ENCODE results near the gene GRIN2A. TPM values are rescaled to one million over a fixed set of nuclear protein-coding genes. Genes with fewer than 3 reads are reported as not detected.
A peak's percentile ranks its signal among the peaks of the same experiment; 100 is the strongest.

The GRIN2A gene
- total and polyA plus RNA-seq, 4 donors = 0.13 to 3.3 (median 1.1) TPM

- WGBS, 2 donors = 88 to 96% methylated on average over 4 of the region's 4 CpGs
- ATAC-seq (ENCODE audit: low FRiP score) = no peak
- intact Hi-C loops (cut with DNase I) = no loop called here
- DNase-seq = no peak
- Histone ChIP-seq H3K4me1 (ENCODE audit: control insufficient read depth in 1 of 2, insufficient read depth in 2 of 2, low read length in 2 of 2) (peaks cover 0 to 7% of the 10 kb centered on the region in 2 donors), H3K9me3 (ENCODE audit: control insufficient read depth, low read length) (no peaks in the 10 kb centered on the region), H3K27ac (ENCODE audit: low read depth in 1 of 2, low read length in 2 of 2) (no peak overlapping the region), H3K36me3 (ENCODE audit: control insufficient read depth in 1 of 2, insufficient read depth in 2 of 2, low read length in 1 of 2) (no peaks in the 10 kb centered on the region), H3K27me3 (ENCODE audit: control insufficient read depth in 1 of 2, insufficient read depth in 2 of 2, low read length in 1 of 2) (no peaks in the 10 kb centered on the region), H3K4me3 (ENCODE audit: low read length in 2 of 2) (no peak overlapping the region)
Observed at GRCh38 chr16:10156099-10156498, 26.1 kb downstream of the GRIN2A start.

GRCh38 chr16:10154389-10154788 lies 27.8 kb downstream of the GRIN2A start:
- H3K27me3 ChIP-seq (ENCODE audit: control insufficient read depth in 1 of 2, insufficient read depth in 2 of 2, low read length in 1 of 2) = no peaks in the 10 kb centered on the region
- no peaks in the 10 kb centered on the region for H3K36me3 ChIP-seq (ENCODE audit: control insufficient read depth in 1 of 2, insufficient read depth in 2 of 2, low read length in 1 of 2)
- WGBS, 2 donors = 38 to 43% methylated on average over 2 of the region's 2 CpGs
- intact Hi-C loops (cut with DNase I) = no loop called here
- H3K9me3 ChIP-seq (ENCODE audit: control insufficient read depth, low read length) = no peaks in the 10 kb centered on the region
- H3K4me1 ChIP-seq (ENCODE audit: control insufficient read depth in 1 of 2, insufficient read depth in 2 of 2, low read length in 2 of 2) = peaks cover 5 to 7% of the 10 kb centered on the region in 2 donors
- DNase-seq (no peak), ATAC-seq (ENCODE audit: low FRiP score) (no peak)
- no peak overlapping the region for H3K27ac ChIP-seq (ENCODE audit: low read depth in 1 of 2, low read length in 2 of 2)
- no peak overlapping the region for H3K4me3 ChIP-seq (ENCODE audit: low read length in 2 of 2)

GRCh38 chr16:10153985-10154384 lies 28.2 kb downstream of the GRIN2A start:
- DNase-seq = no peak
- Histone ChIP-seq H3K36me3 (ENCODE audit: control insufficient read depth in 1 of 2, insufficient read depth in 2 of 2, low read length in 1 of 2) (no peaks in the 10 kb centered on the region), H3K4me1 (ENCODE audit: control insufficient read depth in 1 of 2, insufficient read depth in 2 of 2, low read length in 2 of 2) (peaks cover 5 to 7% of the 10 kb centered on the region in 2 donors), H3K4me3 (ENCODE audit: low read length in 2 of 2) (no peak overlapping the region), H3K27me3 (ENCODE audit: control insufficient read depth in 1 of 2, insufficient read depth in 2 of 2, low read length in 1 of 2) (no peaks in the 10 kb centered on the region), H3K9me3 (ENCODE audit: control insufficient read depth, low read length) (no peaks in the 10 kb centered on the region), H3K27ac (ENCODE audit: low read depth in 1 of 2, low read length in 2 of 2) (peak overlapping the region in 1 of 2 donors; percentile 2)
- WGBS, 2 donors = 84 to 88% methylated on average over 8 of the region's 8 CpGs
- intact Hi-C loops (cut with DNase I) = no loop called here
- ATAC-seq (ENCODE audit: low FRiP score) = no peak

GRCh38 chr16:10151718-10152117 lies 30.5 kb downstream of the GRIN2A start:
- 89 to 91% methylated on average over 6 of the region's 6 CpGs for WGBS, 2 donors
- Histone ChIP-seq H3K9me3 (ENCODE audit: control insufficient read depth, low read length) (no peaks in the 10 kb centered on the region), H3K27me3 (ENCODE audit: control insufficient read depth in 1 of 2, insufficient read depth in 2 of 2, low read length in 1 of 2) (no peaks in the 10 kb centered on the region), H3K27ac (ENCODE audit: low read depth in 1 of 2, low read length in 2 of 2) (no peak overlapping the region), H3K4me1 (ENCODE audit: control insufficient read depth in 1 of 2, insufficient read depth in 2 of 2, low read length in 2 of 2) (peaks cover 5 to 7% of the 10 kb centered on the region in 2 donors), H3K4me3 (ENCODE audit: low read length in 2 of 2) (no peak overlapping the region), H3K36me3 (ENCODE audit: control insufficient read depth in 1 of 2, insufficient read depth in 2 of 2, low read length in 1 of 2) (no peaks in the 10 kb centered on the region)
- intact Hi-C loops (cut with DNase I) = no loop called here
- DNase-seq = no peak
- ATAC-seq (ENCODE audit: low FRiP score) = no peak

- Histone ChIP-seq H3K4me1 (ENCODE audit: control insufficient read depth in 1 of 2, insufficient read depth in 2 of 2, low read length in 2 of 2) (peaks cover 5 to 7% of the 10 kb centered on the region in 2 donors), H3K36me3 (ENCODE audit: control insufficient read depth in 1 of 2, insufficient read depth in 2 of 2, low read length in 1 of 2) (no peaks in the 10 kb centered on the region), H3K27me3 (ENCODE audit: control insufficient read depth in 1 of 2, insufficient read depth in 2 of 2, low read length in 1 of 2) (no peaks in the 10 kb centered on the region), H3K4me3 (ENCODE audit: low read length in 2 of 2) (no peak overlapping the region), H3K27ac (ENCODE audit: low read depth in 1 of 2, low read length in 2 of 2) (no peak overlapping the region), H3K9me3 (ENCODE audit: control insufficient read depth, low read length) (no peaks in the 10 kb centered on the region)
- DNase-seq = no peak
- 76 to 77% methylated on average over 4 of the region's 4 CpGs for WGBS, 2 donors
- ATAC-seq (ENCODE audit: low FRiP score) = no peak
- intact Hi-C loops (cut with DNase I) = no loop called here
Observed at GRCh38 chr16:10150906-10151305, 31.3 kb downstream of the GRIN2A start.

DNA sequence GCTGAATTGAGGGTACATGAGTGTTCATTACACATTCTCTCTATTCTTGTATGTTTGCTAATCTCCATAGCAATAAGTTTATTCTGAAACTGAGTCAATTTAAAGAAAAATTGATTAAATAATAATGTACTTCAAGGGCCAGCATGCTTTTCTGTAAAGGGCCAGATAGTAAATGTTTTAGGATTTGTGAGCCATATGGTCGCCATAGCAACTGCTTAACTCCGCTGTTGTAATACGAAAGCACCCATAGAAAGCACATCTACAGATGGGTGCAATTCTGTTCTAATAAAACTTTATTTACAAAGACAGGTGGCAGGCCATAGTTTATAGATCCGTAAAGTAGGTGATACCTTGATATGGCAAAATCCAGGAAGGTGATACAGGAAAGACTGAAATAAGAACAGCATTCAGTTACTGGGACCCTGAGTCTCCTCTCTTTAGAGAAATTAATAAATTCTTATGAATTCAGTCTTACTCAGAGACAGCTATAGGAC lies 36.6 kb downstream of the GRIN2A start:
- 73% methylated on average over 4 of the region's 4 CpGs for WGBS, 2 donors
- DNase-seq (no peak), ATAC-seq (ENCODE audit: low FRiP score) (no peak)
- intact Hi-C loops (cut with DNase I) = no loop called here
- Histone ChIP-seq H3K4me1 (ENCODE audit: control insufficient read depth in 1 of 2, insufficient read depth in 2 of 2, low read length in 2 of 2) (peaks cover 0 to 5% of the 10 kb centered on the region in 2 donors), H3K4me3 (ENCODE audit: low read length in 2 of 2) (no peak overlapping the region), H3K27me3 (ENCODE audit: control insufficient read depth in 1 of 2, insufficient read depth in 2 of 2, low read length in 1 of 2) (no peaks in the 10 kb centered on the region), H3K9me3 (ENCODE audit: control insufficient read depth, low read length) (no peaks in the 10 kb centered on the region), H3K27ac (ENCODE audit: low read depth in 1 of 2, low read length in 2 of 2) (no peak overlapping the region), H3K36me3 (ENCODE audit: control insufficient read depth in 1 of 2, insufficient read depth in 2 of 2, low read length in 1 of 2) (no peaks in the 10 kb centered on the region)

DNA sequence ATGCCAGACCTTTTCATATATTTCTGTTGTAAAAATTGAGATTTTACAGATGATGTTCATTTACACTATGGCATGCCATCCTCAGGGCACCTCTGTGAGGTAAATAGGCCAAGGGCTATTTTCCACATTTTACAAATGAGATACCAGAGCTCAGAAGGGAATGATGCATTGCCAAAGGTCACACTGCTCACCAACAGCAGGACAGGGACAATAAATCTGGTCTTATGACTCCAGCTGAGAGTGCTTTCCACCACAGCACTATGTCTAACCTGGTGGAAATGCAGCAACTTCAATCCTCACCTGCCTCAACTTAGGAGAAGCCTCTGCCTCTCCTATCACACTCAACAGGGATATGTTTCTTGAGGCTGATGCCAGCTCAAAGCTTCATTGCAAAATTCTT lies 40.6 kb downstream of the GRIN2A start:
- intact Hi-C loops (cut with DNase I) = no loop called here
- DNase-seq (no peak), ATAC-seq (ENCODE audit: low FRiP score) (no peak)
- Histone ChIP-seq H3K36me3 (ENCODE audit: control insufficient read depth in 1 of 2, insufficient read depth in 2 of 2, low read length in 1 of 2) (no peaks in the 10 kb centered on the region), H3K9me3 (ENCODE audit: control insufficient read depth, low read length) (no peaks in the 10 kb centered on the region), H3K4me3 (ENCODE audit: low read length in 2 of 2) (no peak overlapping the region), H3K27ac (ENCODE audit: low read depth in 1 of 2, low read length in 2 of 2) (no peak overlapping the region), H3K4me1 (ENCODE audit: control insufficient read depth in 1 of 2, insufficient read depth in 2 of 2, low read length in 2 of 2) (no peaks in the 10 kb centered on the region), H3K27me3 (ENCODE audit: control insufficient read depth in 1 of 2, insufficient read depth in 2 of 2, low read length in 1 of 2) (no peaks in the 10 kb centered on the region)

DNA sequence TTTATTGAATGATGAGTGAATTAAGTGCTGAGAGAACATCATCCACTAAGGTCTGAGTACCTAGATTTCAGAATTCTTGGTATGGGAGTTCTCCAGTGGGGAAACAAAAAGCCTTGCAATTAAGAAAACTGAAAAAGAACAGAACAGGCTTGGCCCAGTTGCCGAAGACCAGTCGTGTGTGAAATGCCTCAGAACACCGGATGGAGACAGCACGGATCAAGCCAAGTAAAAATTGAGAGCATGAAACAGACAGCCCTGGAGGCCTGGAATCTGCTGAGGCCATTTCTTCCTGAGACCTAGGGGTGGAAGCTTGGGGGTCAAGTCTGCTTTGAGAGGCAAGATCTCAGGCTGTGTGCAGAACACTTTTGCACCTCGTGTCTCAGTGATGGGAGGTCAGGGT lies 43.3 kb downstream of the GRIN2A start:
- no peak overlapping the region for H3K27ac ChIP-seq (ENCODE audit: low read depth in 1 of 2, low read length in 2 of 2)
- intact Hi-C loops (cut with DNase I) = no loop called here
- DNase-seq = no peak
- H3K9me3 ChIP-seq (ENCODE audit: control insufficient read depth, low read length) = no peaks in the 10 kb centered on the region
- no peak for ATAC-seq (ENCODE audit: low FRiP score)
- no peak overlapping the region for H3K4me3 ChIP-seq (ENCODE audit: low read length in 2 of 2)
- no peaks in the 10 kb centered on the region for H3K4me1 ChIP-seq (ENCODE audit: control insufficient read depth in 1 of 2, insufficient read depth in 2 of 2, low read length in 2 of 2)
- H3K36me3 ChIP-seq (ENCODE audit: control insufficient read depth in 1 of 2, insufficient read depth in 2 of 2, low read length in 1 of 2) = no peaks in the 10 kb centered on the region
- peaks cover 0 to 1% of the 10 kb centered on the region in 2 donors for H3K27me3 ChIP-seq (ENCODE audit: control insufficient read depth in 1 of 2, insufficient read depth in 2 of 2, low read length in 1 of 2)
- 36 to 40% methylated on average over 5 of the region's 5 CpGs for WGBS, 2 donors

GRCh38 chr16:10137341-10137740 lies 44.9 kb downstream of the GRIN2A start:
- WGBS, 2 donors = 94 to 100% methylated on average over 5 of the region's 5 CpGs
- H3K36me3 ChIP-seq (ENCODE audit: control insufficient read depth in 1 of 2, insufficient read depth in 2 of 2, low read length in 1 of 2) = no peaks in the 10 kb centered on the region
- no peak overlapping the region for H3K27ac ChIP-seq (ENCODE audit: low read depth in 1 of 2, low read length in 2 of 2)
- DNase-seq = no peak
- H3K27me3 ChIP-seq (ENCODE audit: control insufficient read depth in 1 of 2, insufficient read depth in 2 of 2, low read length in 1 of 2) = peaks cover 0 to 1% of the 10 kb centered on the region in 2 donors
- no peaks in the 10 kb centered on the region for H3K4me1 ChIP-seq (ENCODE audit: control insufficient read depth in 1 of 2, insufficient read depth in 2 of 2, low read length in 2 of 2)
- H3K4me3 ChIP-seq (ENCODE audit: low read length in 2 of 2) = no peak overlapping the region
- no peaks in the 10 kb centered on the region for H3K9me3 ChIP-seq (ENCODE audit: control insufficient read depth, low read length)
- intact Hi-C loops (cut with DNase I) = no loop called here
- ATAC-seq (ENCODE audit: low FRiP score) = no peak

All from aorta (tissue), 5 donors.